Endothelial cell of umbilical vein (primary cell): ENCODE results near the gene ZBTB18. TPM values are rescaled to one million over a fixed set of nuclear protein-coding genes. Genes with fewer than 3 reads are reported as not detected.

Experiments used
- BruUV-seq: library from RNA; stranded (reverse); fragments of 400-500 nt; replicated peaks from 2 replicates; lab custom pipeline; 2021; lab: Mats Ljungman, UMichigan
- CTCF ChIA-PET: fragments of 300-600, 350-600 bp; sonication (Branson Sonifier 250); formaldehyde crosslinking; loops from one replicate; lab custom pipeline; 2021; ENCODE audit warnings: antibody characterized with exemption, inconsistent platforms; lab: Charles Lee
- POLR2A ChIA-PET: fragments of 300-600, 350-600 bp; sonication (Branson Sonifier 250); formaldehyde crosslinking; loops from one replicate; lab custom pipeline; 2021; ENCODE audit warnings: antibody characterized with exemption, inconsistent platforms; lab: Charles Lee
- DNase-seq: peaks from one replicate; pipeline ENCODE4 v3.0.0-alpha.2; 2011; ENCODE audit warnings: low read depth, low spot score
- FAIRE-seq: peaks from 2 replicates; lab custom pipeline; 2011; peaks lifted over from hg19 to GRCh38; lab: Jason Lieb, UNC
- H2AFZ ChIP-seq: 2 replicates; pipeline ENCODE4 v1.6.0; 2012; ENCODE audit warnings: low read depth, low read length, control low read depth, inconsistent platforms
- H3K27ac ChIP-seq: 2 replicates; pipeline ENCODE4 v1.5.1; 2011; ENCODE audit warnings: low read depth, mild to moderate bottlenecking, control low read depth, low read length, moderate library complexity; ENCODE audit not compliant: insufficient read depth
- H3K27me3 ChIP-seq, 2 experiments: 2 replicates each; pipeline versions ENCODE4 v1.6.0 to v1.6.1; 2011; ENCODE audit warnings: low read length in 2 of 2, mixed read lengths in 1 of 2; ENCODE audit not compliant: control insufficient read depth in 2 of 2, insufficient read depth in 2 of 2
- H3K36me3 ChIP-seq, 2 experiments: 2 replicates in 1 of 2; 3 replicates in 1 of 2; pipeline ENCODE4 v1.5.1; 2011; ENCODE audit warnings: low read length in 2 of 2, mild to moderate bottlenecking in 1 of 2, moderate library complexity in 1 of 2; ENCODE audit not compliant: control insufficient read depth in 2 of 2, insufficient read depth in 2 of 2; ENCODE audit errors: extremely low read depth in 1 of 2
- H3K4me1 ChIP-seq: 3 replicates; pipeline ENCODE4 v1.5.1; 2011; ENCODE audit warnings: mild to moderate bottlenecking, low read length; ENCODE audit not compliant: control insufficient read depth, insufficient read depth; ENCODE audit errors: extremely low read depth
- H3K4me2 ChIP-seq: 2 replicates; pipeline ENCODE4 v1.6.1; 2011; ENCODE audit warnings: low read length, control low read depth, mixed read lengths; ENCODE audit not compliant: insufficient read depth
- H3K4me3 ChIP-seq, 3 experiments: fragments of 200-600 bp in 1 of 3; sonication (generic), shearing (Covaris generic) in 1 of 3; replicated peaks in 1 of 3; 2 replicates each; pipeline ENCODE4 v1.5.1; 2011 to 2016; ENCODE audit warnings: control low read depth in 3 of 3, low read length in 3 of 3, mild to moderate bottlenecking in 2 of 3, inconsistent platforms in 1 of 3, low read depth in 1 of 3, moderate library complexity in 1 of 3; ENCODE audit not compliant: insufficient read depth in 1 of 3
- H3K79me2 ChIP-seq: 2 replicates; pipeline ENCODE4 v1.6.0; 2012; ENCODE audit warnings: low read length, inconsistent platforms; ENCODE audit not compliant: control insufficient read depth, insufficient read depth
- H3K9ac ChIP-seq: replicated peaks from 2 replicates; pipeline ENCODE3; 2011; ENCODE audit warnings: low read length, control low read depth; ENCODE audit not compliant: insufficient read depth; ENCODE audit errors: extremely low read depth
- H3K9me1 ChIP-seq: replicated peaks from 3 replicates; pipeline ENCODE4 v1.6.0; 2011; ENCODE audit warnings: mild to moderate bottlenecking, low read length; ENCODE audit not compliant: control insufficient read depth, insufficient read depth; ENCODE audit errors: extremely low read depth
- H3K9me3 ChIP-seq: replicated peaks from 2 replicates; pipeline ENCODE4 v1.5.1; 2012; ENCODE audit warnings: low read length, inconsistent platforms; ENCODE audit not compliant: control insufficient read depth, insufficient read depth
- H4K20me1 ChIP-seq: replicated peaks from 2 replicates; pipeline ENCODE3; 2011; ENCODE audit warnings: mild to moderate bottlenecking, low read length; ENCODE audit not compliant: control insufficient read depth, insufficient read depth; ENCODE audit errors: extremely low read depth
- CTCF ChIP-seq, 2 donors: IDR thresholded peaks; 1 replicate in 1 of 2; 2 replicates in 1 of 2; pipeline ENCODE4 v1.5.1; 2011; ENCODE audit warnings: low read length in 2 of 2, mild to moderate bottlenecking in 2 of 2, moderate library complexity in 2 of 2, control low read depth in 1 of 2, inconsistent platforms in 1 of 2, low read depth in 1 of 2; ENCODE audit not compliant: insufficient read depth in 1 of 2; ENCODE audit errors: extremely low read depth in 1 of 2
- EZH2 ChIP-seq: IDR thresholded peaks from 2 replicates; pipeline ENCODE4 v1.6.1; 2012; ENCODE audit warnings: borderline replicate concordance, low read depth, mild to moderate bottlenecking, moderate library complexity, low read length, inconsistent platforms; ENCODE audit not compliant: severe bottlenecking
- MYC ChIP-seq: IDR thresholded peaks from one replicate; pipeline ENCODE4 v1.6.1; 2011; ENCODE audit warnings: mild to moderate bottlenecking, low read depth, low read length
- POLR2A ChIP-seq: IDR thresholded peaks from 2 replicates; pipeline ENCODE4 v1.6.1; 2012; ENCODE audit warnings: low read depth, mild to moderate bottlenecking, control low read depth, low read length
- POLR2AphosphoS5 ChIP-seq: IDR thresholded peaks from 2 replicates; pipeline ENCODE4 v1.6.1; 2012; ENCODE audit warnings: low read depth, mild to moderate bottlenecking, control low read depth, low read length, moderate library complexity; ENCODE audit not compliant: insufficient read depth
- dilution Hi-C: fragments of 300-500 bp; cut with MboI; formaldehyde crosslinking; loops from one replicate; pipeline ENCODE4 v1.15.0; 2019; ENCODE audit warnings: low sequenced_read_pairs; ENCODE audit not compliant: extremely low pct_ligation_motif_present
- intact Hi-C: fragments of 100-400 bp; cut with micrococcal nuclease; formaldehyde crosslinking; loops from one replicate; pipeline ENCODE4 v1.10.0; 2022
- polyA plus RNA-seq, 4 experiments: library from polyadenylated mRNA; depleted of rRNA in 3 of 4; stranded (reverse) in 3 of 4; unstranded in 1 of 4; fragments of >200 nt; gene quantifications; 2 replicates each; pipeline versions ENCODE4 v1.2.1 to v1.2.3, GENCODE V29; 2011 to 2012; ENCODE audit warnings: missing spikeins in 1 of 4
- total RNA-seq: library from RNA; stranded (reverse); gene quantifications from 2 replicates; pipeline ENCODE4 v1.2.3, GENCODE V29; 2021

Gene ZBTB18
- total and polyA plus RNA-seq, 2 donors (not counting 3 experiments of a cell fraction or from before 2014, with no cell fraction given), result 15.5 to 21.1 TPM

- peak; percentile 44 for FAIRE-seq
- Histone ChIP-seq H2AFZ (peak overlapping the region; percentile 86), H3K4me1 (peaks cover 33% of the 10 kb centered on the region), H3K36me3 (no peaks in the 10 kb centered on the region), H3K4me2 (peak overlapping the region; percentile 94), H3K9me3 (no peaks in the 10 kb centered on the region), H3K79me2 (peaks cover 33% of the 10 kb centered on the region), H3K9ac (peak overlapping the region; percentile 99), H3K27ac (peak overlapping the region; percentile 93), H3K27me3 (no peaks in the 10 kb centered on the region), H4K20me1 (no peaks in the 10 kb centered on the region), H3K9me1 (no peaks in the 10 kb centered on the region), H3K4me3 (peak overlapping the region; percentile 66 to 86 (median 77))
- intact Hi-C loops (loop anchor here (1.0 to 5.0 kb wide), 11 partner anchors 36 to 705 kb away; partner anchors contain the start of genes ADSS2 and AKT3), dilution Hi-C loops (no loop called here)
- TSS peak; percentile 62 for BruUV-seq
- DNase-seq, result no peak
- POLR2A ChIA-PET, result interaction anchor here (0.7 to 1.4 kb wide), 8 partner anchors 37 to 225 kb away, joined by 3 to 5 read pairs (median 4); partner anchors contain the start of gene AKT3
- CTCF ChIA-PET, result interaction anchor here (0.7 to 2.5 kb wide), 7 partner anchors 9 to 704 kb away, joined by 3 to 10 read pairs (median 3); no protein-coding TSS in a partner anchor
- TF ChIP-seq EZH2 (no peak), CTCF (IDR thresholded peaks at IDR 0.05; ENCODE audit: extremely low read depth in 1 of 2, insufficient read depth in 1 of 2, low read depth in 1 of 2, low read length in 2 of 2) (no peak), POLR2AphosphoS5 (peak; percentile 78), POLR2A (peak; percentile 85), MYC (no peak)
These were observed 3.3 kb upstream of the ZBTB18 start for GRCh38 chr1:244047621-244048255.
